Urinary bladder (tissue), 4 donors: ENCODE results near the gene PCYT1B. TPM values are rescaled to one million over a fixed set of nuclear protein-coding genes. Genes with fewer than 3 reads are reported as not detected.

Experiments
- DNase-seq: peaks from one replicate; pipeline ENCODE4 v3.0.0-alpha.2; 2015; ENCODE audit errors: extremely low spot score
- H3K27ac ChIP-seq: one replicate; pipeline ENCODE4 v1.5.1; 2013; ENCODE audit warnings: low read depth, mild to moderate bottlenecking, moderate library complexity
- H3K36me3 ChIP-seq: one replicate; pipeline ENCODE4 v1.6.1; 2013; ENCODE audit warnings: mild to moderate bottlenecking, moderate library complexity; ENCODE audit not compliant: insufficient read depth
- H3K4me1 ChIP-seq: one replicate; pipeline ENCODE4 v1.6.1; 2013; ENCODE audit warnings: mild to moderate bottlenecking, moderate library complexity; ENCODE audit not compliant: insufficient read depth
- H3K4me3 ChIP-seq: one replicate; pipeline ENCODE4 v1.5.1; 2013; ENCODE audit warnings: low read depth, low read length
- WGBS: extraction: QIAGEN DNeasy Blood & Tissue Kit; methylation state at CpG from one replicate; pipeline ENCODE4 v1.1.7; 2013; 5-methylcytosine and 5-hydroxymethylcytosine counted together
- polyA plus RNA-seq: library from polyadenylated mRNA; stranded (reverse); fragments of 200-250 nt; gene quantifications from one replicate; pipeline ENCODE4 v1.2.3, GENCODE V29; 2013
- total RNA-seq: library from RNA; depleted of rRNA; stranded (reverse); fragments of >200 nt; gene quantifications from one replicate; pipeline ENCODE4 v1.2.3, GENCODE V29; 2014
- donor health status: healthy with polysubstance abuse.
- donor health status: healthy.

Gene PCYT1B
- total and polyA plus RNA-seq, 2 donors, result 1.4 to 3.2 TPM

DNA sequence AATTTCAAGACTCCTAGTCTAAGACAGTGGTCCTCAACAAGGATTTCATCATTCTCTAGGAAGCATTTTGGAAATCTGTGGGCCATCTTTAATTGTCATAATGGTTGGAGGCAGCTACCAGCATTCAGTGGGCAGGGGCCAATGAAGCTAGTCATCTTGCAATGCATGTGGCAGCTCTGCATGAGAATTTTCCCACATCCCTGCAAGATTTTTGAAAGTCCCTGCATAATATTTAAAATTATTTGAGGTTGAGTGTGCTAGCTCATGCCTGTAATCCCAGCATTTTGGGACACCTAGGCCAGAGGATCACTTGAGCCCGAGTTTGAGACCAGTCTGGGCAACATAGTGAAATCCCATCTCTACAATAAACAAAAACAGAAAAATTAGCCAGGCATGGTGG, 44.0 kb downstream of the PCYT1B start:
- Histone ChIP-seq H3K36me3 (no peaks in the 10 kb centered on the region), H3K4me1 (no peaks in the 10 kb centered on the region), H3K27ac (no peak overlapping the region), H3K4me3 (no peak overlapping the region)
- 74% methylated on average over 1 of the region's 1 CpG for WGBS
- no peak for DNase-seq

DNA sequence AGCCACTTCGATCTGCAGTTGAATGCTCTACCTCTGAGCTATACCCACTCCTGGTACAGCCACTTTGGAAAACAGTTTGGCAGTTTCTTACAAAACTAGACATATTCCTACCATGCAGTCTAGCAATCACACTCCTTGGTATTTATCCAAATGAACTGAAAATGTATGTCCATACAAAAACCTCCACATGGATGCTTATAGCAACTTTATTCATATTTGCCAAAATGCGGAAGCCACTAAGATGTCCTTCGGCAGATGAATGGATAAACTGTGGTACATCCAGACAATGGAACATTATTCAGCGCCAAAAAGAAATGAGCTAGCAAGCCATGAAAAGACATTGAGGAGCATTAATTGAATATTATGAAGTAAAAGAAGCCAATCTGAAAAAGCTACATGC, 45.3 kb downstream of the PCYT1B start:
- WGBS, result 96% methylated on average over 4 of the region's 4 CpGs
- no peaks in the 10 kb centered on the region for H3K36me3 ChIP-seq
- no peak overlapping the region for H3K27ac ChIP-seq
- no peaks in the 10 kb centered on the region for H3K4me1 ChIP-seq
- DNase-seq, result no peak
- H3K4me3 ChIP-seq, result no peak overlapping the region

DNA sequence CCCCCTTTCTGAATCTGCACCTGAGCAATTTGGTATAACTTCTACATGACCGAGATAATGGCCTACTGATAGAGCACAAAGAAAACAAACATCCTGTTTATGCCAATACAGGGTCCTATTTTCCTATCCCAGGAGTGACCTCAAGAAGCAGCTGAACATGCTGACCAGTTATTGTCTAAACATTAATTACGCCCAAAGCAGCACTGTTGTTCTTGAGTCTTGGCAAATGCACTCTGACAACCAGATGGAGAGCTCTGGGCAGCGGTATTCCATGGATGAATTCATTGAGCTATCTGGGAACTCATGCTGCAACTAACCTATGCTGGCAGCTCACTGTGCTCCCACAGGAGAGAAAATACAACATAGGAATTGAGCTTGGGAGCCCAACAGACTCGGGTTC, 52.6 kb downstream of the PCYT1B start:
- H3K4me3 ChIP-seq, result no peak overlapping the region
- 90% methylated on average over 4 of the region's 4 CpGs for WGBS
- no peaks in the 10 kb centered on the region for H3K4me1 ChIP-seq
- no peak for DNase-seq
- H3K27ac ChIP-seq, result no peak overlapping the region
- H3K36me3 ChIP-seq, result no peaks in the 10 kb centered on the region

DNA sequence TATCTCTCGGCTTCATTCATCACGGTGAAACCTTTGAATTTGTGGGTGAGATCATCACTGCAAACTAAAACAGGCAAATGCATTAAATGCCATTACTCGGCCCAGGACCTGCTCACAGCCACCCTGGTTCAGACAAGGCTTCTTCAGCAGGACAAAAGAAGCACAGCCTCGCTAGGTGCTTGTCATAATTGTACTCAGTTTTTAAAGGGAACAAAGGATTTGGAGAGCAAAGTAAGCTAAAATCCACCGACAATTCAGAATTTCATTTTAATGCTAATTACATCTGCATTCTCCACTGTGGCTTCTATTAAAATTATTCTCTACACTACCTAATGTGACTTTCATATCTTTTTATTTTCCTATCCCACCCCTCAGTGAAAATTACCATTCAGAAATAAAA, 57.0 kb downstream of the PCYT1B start:
- no peaks in the 10 kb centered on the region for H3K36me3 ChIP-seq
- H3K4me1 ChIP-seq, result no peaks in the 10 kb centered on the region
- DNase-seq, result no peak
- WGBS, result 95% methylated on average over 5 of the region's 5 CpGs
- H3K4me3 ChIP-seq, result no peak overlapping the region
- no peak overlapping the region for H3K27ac ChIP-seq

DNA sequence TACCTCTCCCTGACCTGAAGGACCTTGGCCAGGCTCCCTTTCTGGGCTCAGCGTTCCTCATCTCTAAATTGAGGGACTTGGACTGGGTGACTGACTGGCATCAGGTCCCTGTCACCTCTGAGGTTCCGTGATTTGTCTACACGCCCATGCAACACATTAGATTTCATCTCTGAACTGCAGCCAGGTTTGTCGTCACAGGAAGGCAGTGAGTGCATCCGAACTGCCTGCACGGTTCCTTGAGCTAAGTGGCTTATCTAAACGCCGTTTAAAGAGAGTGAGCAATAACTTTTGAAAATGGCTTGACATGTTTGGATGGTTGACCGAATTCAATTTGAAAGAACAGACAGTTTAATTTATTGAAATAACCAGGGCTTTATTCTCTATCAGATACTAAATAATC, 70.1 kb downstream of the PCYT1B start:
- no peak overlapping the region for H3K27ac ChIP-seq
- no peaks in the 10 kb centered on the region for H3K4me1 ChIP-seq
- no peaks in the 10 kb centered on the region for H3K36me3 ChIP-seq
- no peak overlapping the region for H3K4me3 ChIP-seq
- 75% methylated on average over 9 of the region's 9 CpGs for WGBS
- DNase-seq, result no peak

DNA sequence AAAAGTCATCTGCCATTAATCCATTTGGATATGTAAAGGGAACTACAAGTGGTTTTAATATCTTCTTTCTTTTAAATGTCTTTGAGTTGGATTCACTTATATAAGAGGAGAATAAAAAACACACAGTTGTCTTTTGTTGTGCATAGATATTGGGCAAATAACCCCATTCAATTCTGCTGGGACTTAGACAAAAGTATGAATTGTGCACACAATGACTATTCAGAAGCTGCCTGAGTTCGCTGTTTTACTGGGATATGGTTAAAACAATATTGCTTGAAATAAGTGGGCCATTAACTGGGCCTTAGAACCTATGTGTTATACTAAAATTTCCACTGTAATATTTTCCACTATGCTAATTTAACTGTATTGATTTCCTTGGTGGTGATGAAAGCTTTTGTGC, 71.7 kb downstream of the PCYT1B start:
- WGBS, result 98% methylated on average over 1 of the region's 1 CpG
- Histone ChIP-seq H3K27ac (no peak overlapping the region), H3K4me1 (no peaks in the 10 kb centered on the region), H3K36me3 (no peaks in the 10 kb centered on the region), H3K4me3 (no peak overlapping the region)
- DNase-seq, result no peak

DNA sequence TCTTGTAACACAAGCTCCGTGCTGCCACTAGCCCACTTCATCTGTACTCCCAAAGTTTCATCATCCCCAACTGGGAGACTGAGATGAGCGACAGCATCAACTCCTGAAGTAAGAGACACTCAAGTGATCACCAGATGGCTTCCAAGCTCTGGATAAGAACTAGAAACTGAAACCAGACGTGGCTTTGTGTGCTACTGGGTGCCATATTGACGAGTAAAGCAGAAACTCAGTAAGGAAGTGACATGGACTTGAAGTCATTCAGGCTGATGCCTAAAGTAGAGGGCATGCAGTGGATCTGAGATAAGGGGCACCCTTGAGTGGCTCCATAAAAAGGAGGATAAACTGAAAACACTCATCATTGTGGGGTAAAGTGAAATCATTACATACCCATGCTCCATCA, 72.4 kb downstream of the PCYT1B start:
- no peak overlapping the region for H3K27ac ChIP-seq
- 85% methylated on average over 4 of the region's 4 CpGs for WGBS
- no peaks in the 10 kb centered on the region for H3K4me1 ChIP-seq
- no peaks in the 10 kb centered on the region for H3K36me3 ChIP-seq
- DNase-seq, result no peak
- H3K4me3 ChIP-seq, result no peak overlapping the region

DNA sequence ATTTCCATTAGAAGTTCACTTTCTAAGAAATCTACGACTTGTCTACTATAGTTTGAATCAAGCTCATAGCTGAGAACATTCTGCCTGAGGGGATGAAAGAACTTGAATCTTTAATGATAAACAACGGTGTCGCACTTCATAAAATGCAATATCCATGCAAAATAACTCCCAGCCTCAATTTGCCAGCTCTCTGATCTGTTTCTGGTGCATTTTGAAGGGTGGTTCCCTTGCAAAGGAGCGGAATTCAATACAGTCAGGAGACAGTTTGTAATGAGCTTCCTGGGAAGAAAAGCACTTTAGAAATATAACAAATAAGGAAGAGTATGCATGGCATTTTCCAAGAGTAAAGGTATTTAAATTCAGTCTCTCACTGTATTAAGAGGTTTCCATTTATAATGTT, 80.0 kb downstream of the PCYT1B start:
- Histone ChIP-seq H3K4me1 (no peaks in the 10 kb centered on the region), H3K4me3 (no peak overlapping the region), H3K36me3 (no peaks in the 10 kb centered on the region), H3K27ac (no peak overlapping the region)
- WGBS, result 62% methylated on average over 4 of the region's 4 CpGs
- DNase-seq, result no peak

DNA sequence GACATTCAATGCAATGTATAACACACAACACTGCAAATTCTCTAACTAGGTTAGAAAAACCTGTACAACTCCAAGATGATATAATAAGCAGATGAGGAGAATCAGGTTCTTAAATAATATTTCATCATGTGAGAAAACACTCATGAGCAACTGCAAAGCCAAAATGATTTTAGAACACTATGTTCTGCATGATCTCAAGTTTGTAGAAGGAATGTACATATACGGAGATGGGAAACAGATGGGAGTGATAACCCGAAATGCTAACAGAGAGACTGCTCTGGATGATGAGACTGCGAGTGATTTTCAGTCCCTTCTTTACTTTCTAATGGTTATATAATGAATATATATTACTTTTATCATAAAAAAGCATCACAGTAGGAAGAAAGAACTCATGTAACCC, 80.9 kb downstream of the PCYT1B start:
- Histone ChIP-seq H3K27ac (no peak overlapping the region), H3K4me1 (no peaks in the 10 kb centered on the region), H3K4me3 (no peak overlapping the region), H3K36me3 (no peaks in the 10 kb centered on the region)
- DNase-seq, result no peak
- 25% methylated on average over 3 of the region's 3 CpGs for WGBS

DNA sequence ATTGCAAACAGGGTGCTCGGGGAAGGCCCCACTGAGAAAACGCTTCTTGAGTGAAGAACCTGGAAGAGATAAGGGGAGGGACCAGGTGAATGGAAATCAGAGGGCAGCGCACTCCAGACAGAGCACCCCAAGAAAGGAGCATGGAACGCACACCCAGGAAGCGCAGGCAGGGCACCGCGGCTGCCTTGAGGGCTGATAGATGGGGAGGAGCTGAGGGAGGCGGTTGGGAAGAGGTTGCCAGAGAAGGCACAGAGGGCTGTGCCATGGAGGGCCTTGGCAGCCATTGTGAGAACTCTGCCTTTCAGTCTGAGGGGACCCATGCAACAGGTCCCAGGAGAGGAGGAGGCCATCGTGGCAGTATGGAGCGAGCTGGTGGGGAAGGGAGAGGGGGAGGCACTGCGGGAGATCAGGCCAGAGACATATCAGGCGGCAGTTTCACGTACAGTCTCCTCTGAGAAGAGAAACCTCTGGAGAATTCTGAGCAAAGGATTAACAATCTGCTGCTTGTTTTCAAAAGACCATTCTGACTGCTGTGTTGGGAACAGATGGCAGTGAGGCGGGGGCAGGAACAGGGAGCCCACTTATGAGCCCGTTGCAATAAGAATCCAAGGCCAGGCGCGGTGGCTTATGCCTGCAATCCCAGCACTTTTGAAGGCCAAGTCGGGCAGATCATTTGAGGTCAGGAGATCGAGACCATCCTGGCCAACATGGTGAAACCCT, 83.7 kb downstream of the PCYT1B start:
- Histone ChIP-seq H3K4me3 (no peak overlapping the region), H3K27ac (no peak overlapping the region), H3K36me3 (no peaks in the 10 kb centered on the region), H3K4me1 (no peaks in the 10 kb centered on the region)
- 89% methylated on average over 19 of the region's 19 CpGs for WGBS
- DNase-seq, result no peak

DNA sequence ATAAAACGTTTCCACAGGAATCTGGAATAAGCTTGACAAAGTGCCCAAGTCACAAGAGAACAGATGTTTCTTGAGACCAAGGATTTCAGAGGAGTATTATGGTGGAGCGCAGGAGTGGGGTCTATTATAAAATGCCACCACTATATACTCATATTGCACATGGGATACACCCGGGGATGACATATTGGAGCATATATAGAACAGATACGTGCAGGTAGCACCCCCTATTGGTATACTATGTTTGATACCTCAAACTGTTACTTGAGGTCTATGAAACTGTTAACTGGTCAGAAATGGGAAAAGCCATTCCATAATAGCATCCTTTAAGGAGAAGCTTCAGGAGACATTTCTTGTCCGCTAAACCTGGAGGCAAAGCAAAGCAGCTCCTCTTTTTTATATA, 86.0 kb downstream of the PCYT1B start:
- Histone ChIP-seq H3K4me1 (no peaks in the 10 kb centered on the region), H3K4me3 (no peak overlapping the region), H3K36me3 (no peaks in the 10 kb centered on the region), H3K27ac (no peak overlapping the region)
- no peak for DNase-seq
- WGBS, result 76% methylated on average over 5 of the region's 5 CpGs

DNA sequence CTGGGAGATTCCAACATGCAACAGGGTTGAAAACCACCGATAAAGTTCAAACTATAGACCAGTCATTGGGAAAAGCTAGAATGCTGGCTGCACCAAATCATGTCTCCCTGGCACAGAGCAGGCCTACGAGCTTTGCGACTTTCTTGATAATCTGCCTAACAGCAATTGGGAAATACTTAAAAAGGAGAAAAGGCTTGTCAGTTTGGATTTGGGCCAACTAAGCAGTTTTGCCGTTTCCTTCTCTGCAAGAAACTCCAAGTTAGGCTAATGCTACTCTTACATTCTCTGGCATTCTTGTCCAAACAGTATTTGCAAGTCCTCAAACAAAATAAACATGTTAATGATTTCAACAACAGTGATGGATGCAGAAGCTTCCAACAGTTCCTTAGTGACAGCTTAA, 94.1 kb downstream of the PCYT1B start:
- H3K4me3 ChIP-seq, result no peak overlapping the region
- no peaks in the 10 kb centered on the region for H3K4me1 ChIP-seq
- 33% methylated on average over 4 of the region's 4 CpGs for WGBS
- no peak for DNase-seq
- no peaks in the 10 kb centered on the region for H3K36me3 ChIP-seq
- H3K27ac ChIP-seq, result no peak overlapping the region

DNA sequence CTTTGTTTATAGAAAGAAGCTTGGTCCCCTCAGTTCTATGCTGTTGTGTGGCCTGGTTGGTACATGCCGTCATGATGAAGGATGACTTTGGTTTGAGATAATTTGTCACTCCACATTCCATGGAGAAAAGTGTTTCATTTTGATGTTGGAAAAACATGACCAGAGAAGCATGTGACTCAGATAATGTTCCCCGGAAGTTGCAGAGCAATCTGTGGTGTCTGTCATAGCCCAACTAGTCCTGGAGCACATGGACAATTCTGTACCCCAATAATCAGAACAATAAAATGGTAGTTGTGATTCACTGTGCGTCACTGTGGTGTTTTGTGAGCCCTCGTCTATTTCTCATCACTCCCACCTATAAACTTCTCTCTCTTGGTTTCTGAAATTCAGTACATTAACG, 97.0 kb downstream of the PCYT1B start:
- Histone ChIP-seq H3K4me1 (no peaks in the 10 kb centered on the region), H3K4me3 (no peak overlapping the region), H3K27ac (no peak overlapping the region), H3K36me3 (no peaks in the 10 kb centered on the region)
- 85% methylated on average over 5 of the region's 5 CpGs for WGBS
- no peak for DNase-seq

DNA sequence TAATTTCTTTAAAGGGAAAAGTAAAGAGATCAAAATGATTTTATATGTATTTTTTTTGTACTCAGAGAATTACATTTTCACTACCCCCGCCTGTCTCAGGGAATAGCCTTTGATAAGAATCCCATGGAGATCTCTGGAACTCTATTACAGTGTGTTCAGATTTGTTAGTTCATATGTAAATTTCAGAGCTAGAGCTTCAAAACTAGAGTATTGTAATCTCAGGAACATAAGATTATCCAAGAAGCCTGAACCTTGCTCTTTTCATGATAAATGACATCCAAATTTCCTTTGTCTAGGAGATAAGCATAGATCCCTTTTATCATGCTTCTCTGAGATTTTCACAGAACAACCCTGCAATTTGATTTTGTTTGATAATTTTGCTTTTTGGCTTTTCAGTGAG, 99.2 kb downstream of the PCYT1B start:
- no peak for DNase-seq
- Histone ChIP-seq H3K4me3 (no peak overlapping the region), H3K36me3 (no peaks in the 10 kb centered on the region), H3K27ac (no peak overlapping the region), H3K4me1 (no peaks in the 10 kb centered on the region)
- 95% methylated on average over 1 of the region's 1 CpG for WGBS

DNA sequence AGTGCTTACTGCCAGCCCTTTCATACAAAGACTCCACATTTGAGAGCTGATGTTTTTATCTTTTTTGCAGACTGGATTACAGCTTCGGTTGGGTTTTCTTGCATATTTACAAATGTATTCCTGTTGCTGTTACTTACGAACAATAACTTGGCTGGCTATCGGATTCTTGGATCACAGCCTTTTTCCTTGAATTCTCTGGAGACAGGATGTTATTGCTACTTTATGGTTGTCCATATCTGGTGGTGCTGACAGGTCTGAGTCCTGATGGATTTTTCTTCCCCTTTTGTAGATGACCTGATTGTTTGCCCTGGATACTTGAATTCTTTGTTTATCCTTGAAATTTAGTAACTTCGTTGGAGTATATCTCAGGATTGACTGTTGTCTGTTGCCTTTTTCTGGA, 104.4 kb downstream of the PCYT1B start:
- no peak for DNase-seq
- WGBS, result 19% methylated on average over 4 of the region's 4 CpGs
- no peak overlapping the region for H3K4me3 ChIP-seq
- H3K36me3 ChIP-seq, result no peaks in the 10 kb centered on the region
- no peak overlapping the region for H3K27ac ChIP-seq
- H3K4me1 ChIP-seq, result no peaks in the 10 kb centered on the region
